Caco-2 (cell line): ENCODE data around the gene PFKP. TPM values are rescaled to one million over a fixed set of nuclear protein-coding genes. Genes with fewer than 3 reads are reported as not detected.

Experiments
- BruUV-seq: library from RNA; stranded (reverse); fragments of 400-500 nt; replicated peaks from 2 replicates; lab custom pipeline; 2021; lab: Mats Ljungman, UMichigan
- CTCF ChIA-PET: fragments of 300-600 bp; sonication (Branson Sonifier 250); formaldehyde crosslinking; loops from one replicate; lab custom pipeline; 2022; ENCODE audit warnings: antibody characterized with exemption; lab: Charles Lee
- POLR2A ChIA-PET: fragments of 300-600 bp; sonication (Branson Sonifier 250); formaldehyde crosslinking; loops from one replicate; lab custom pipeline; 2022; ENCODE audit warnings: antibody characterized with exemption; lab: Charles Lee
- DNase-seq, 2 experiments: peaks; one replicate each; pipeline versions ENCODE4 v3.0.0 to v3.0.0-alpha.2; 2020 to 2022
- H3K27me3 ChIP-seq: replicated peaks from 2 replicates; pipeline ENCODE4 v1.6.0; 2011; ENCODE audit warnings: low read length; ENCODE audit not compliant: control insufficient read depth, insufficient read depth
- H3K36me3 ChIP-seq: 2 replicates; pipeline ENCODE4 v1.5.1; 2011; ENCODE audit warnings: low read length; ENCODE audit not compliant: control insufficient read depth, insufficient read depth
- H3K4me1 ChIP-seq: fragments of 250-450 bp; sonication (Bioruptor Pico); 2 replicates; pipeline ENCODE4 v1.5.1; 2020; ENCODE audit warnings: mild to moderate bottlenecking
- H3K4me3 ChIP-seq: 2 replicates; pipeline ENCODE4 v1.5.1; 2011; ENCODE audit warnings: low read depth, mild to moderate bottlenecking, control low read depth, low read length
- H3K9me3 ChIP-seq: fragments of 250-450 bp; sonication (Bioruptor Pico); 2 replicates; pipeline ENCODE4 v1.5.1; 2020; ENCODE audit warnings: mild to moderate bottlenecking, moderate library complexity
- H3K27ac Mint-ChIP-seq: one replicate; pipeline ENCODE4 v1.8.0; 2022; ENCODE audit warnings: mixed read lengths; ENCODE audit not compliant: unreplicated experiment
- H3K27me3 Mint-ChIP-seq: one replicate; pipeline ENCODE4 v1.8.0; 2022; ENCODE audit warnings: mixed read lengths; ENCODE audit not compliant: insufficient read depth, unreplicated experiment
- H3K36me3 Mint-ChIP-seq: one replicate; pipeline ENCODE4 v1.8.0; 2022; ENCODE audit warnings: mild to moderate bottlenecking, mixed read lengths; ENCODE audit not compliant: insufficient read depth, unreplicated experiment
- H3K4me1 Mint-ChIP-seq: one replicate; pipeline ENCODE4 v1.8.0; 2022; ENCODE audit warnings: low read depth, mixed read lengths; ENCODE audit not compliant: unreplicated experiment
- H3K4me3 Mint-ChIP-seq: one replicate; pipeline ENCODE4 v1.8.0; 2022; ENCODE audit warnings: mild to moderate bottlenecking, moderate library complexity, mixed read lengths; ENCODE audit not compliant: unreplicated experiment
- H3K9me3 Mint-ChIP-seq: one replicate; pipeline ENCODE4 v1.8.0; 2022; ENCODE audit warnings: mixed read lengths; ENCODE audit not compliant: unreplicated experiment
- intact Hi-C: fragments of 100-400 bp; cut with micrococcal nuclease; formaldehyde crosslinking; loops from one replicate; pipeline ENCODE4 v1.10.0; 2022; ENCODE audit not compliant: unreplicated experiment
- total RNA-seq: library from RNA; stranded (reverse); gene quantifications from 2 replicates; pipeline ENCODE4 v1.2.3, GENCODE V29; 2022
- TF ChIP-seq, protein P1 (sequence below), 2 experiments: fragments of 200-600 bp in 1 of 2; IDR thresholded peaks; 1 replicate in 1 of 2; 2 replicates in 1 of 2; pipeline versions ENCODE4 v1.5.1 to v1.8.0; 2011 to 2022; ENCODE audit warnings: antibody characterized with exemption in 1 of 2, control low read depth in 1 of 2, inconsistent platforms in 1 of 2, low read depth in 1 of 2, low read length in 1 of 2, mild to moderate bottlenecking in 1 of 2, moderate library complexity in 1 of 2; ENCODE audit not compliant: insufficient read depth in 1 of 2, severe bottlenecking in 1 of 2, unreplicated experiment in 1 of 2

Gene PFKP
- total RNA-seq, 1 experiment from 2014 or later: 218 TPM

DNA sequence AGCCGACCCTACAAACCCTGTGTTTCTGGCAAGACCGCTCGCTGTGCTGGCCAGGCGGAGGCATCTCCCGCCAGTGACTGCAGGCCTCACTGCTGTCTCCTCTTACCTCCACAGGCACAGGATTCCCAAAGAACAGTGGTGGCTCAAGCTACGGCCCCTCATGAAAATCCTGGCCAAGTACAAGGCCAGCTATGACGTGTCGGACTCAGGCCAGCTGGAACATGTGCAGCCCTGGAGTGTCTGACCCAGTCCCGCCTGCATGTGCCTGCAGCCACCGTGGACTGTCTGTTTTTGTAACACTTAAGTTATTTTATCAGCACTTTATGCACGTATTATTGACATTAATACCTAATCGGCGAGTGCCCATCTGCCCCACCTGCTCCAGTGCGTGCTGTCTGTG lies 69.0 kb downstream of the PFKP start:
- CTCF ChIA-PET: no interaction called here
- Histone ChIP-seq H3K36me3 (peaks cover 16% of the 10 kb centered on the region), H3K9me3 (no peaks in the 10 kb centered on the region), H3K27me3 (no peaks in the 10 kb centered on the region), H3K4me3 (no peak overlapping the region), H3K4me1 (0 out of 2 replicates have a peak, but pooled peaks cover 15% of the 10 kb centered on the region)
- Mint-ChIP-seq H3K27ac (peak overlapping the region; percentile 22), H3K27me3 (no peaks in the 10 kb centered on the region), H3K4me1 (peaks cover 9% of the 10 kb centered on the region), H3K36me3 (peaks cover 100% of the 10 kb centered on the region), H3K9me3 (no peaks in the 10 kb centered on the region), H3K4me3 (no peak overlapping the region)
- intact Hi-C loops: no loop called here
- TF ChIP-seq, protein P1, sequence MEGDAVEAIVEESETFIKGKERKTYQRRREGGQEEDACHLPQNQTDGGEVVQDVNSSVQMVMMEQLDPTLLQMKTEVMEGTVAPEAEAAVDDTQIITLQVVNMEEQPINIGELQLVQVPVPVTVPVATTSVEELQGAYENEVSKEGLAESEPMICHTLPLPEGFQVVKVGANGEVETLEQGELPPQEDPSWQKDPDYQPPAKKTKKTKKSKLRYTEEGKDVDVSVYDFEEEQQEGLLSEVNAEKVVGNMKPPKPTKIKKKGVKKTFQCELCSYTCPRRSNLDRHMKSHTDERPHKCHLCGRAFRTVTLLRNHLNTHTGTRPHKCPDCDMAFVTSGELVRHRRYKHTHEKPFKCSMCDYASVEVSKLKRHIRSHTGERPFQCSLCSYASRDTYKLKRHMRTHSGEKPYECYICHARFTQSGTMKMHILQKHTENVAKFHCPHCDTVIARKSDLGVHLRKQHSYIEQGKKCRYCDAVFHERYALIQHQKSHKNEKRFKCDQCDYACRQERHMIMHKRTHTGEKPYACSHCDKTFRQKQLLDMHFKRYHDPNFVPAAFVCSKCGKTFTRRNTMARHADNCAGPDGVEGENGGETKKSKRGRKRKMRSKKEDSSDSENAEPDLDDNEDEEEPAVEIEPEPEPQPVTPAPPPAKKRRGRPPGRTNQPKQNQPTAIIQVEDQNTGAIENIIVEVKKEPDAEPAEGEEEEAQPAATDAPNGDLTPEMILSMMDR (IDR thresholded peaks at IDR 0.05; ENCODE audit: insufficient read depth in 1 of 2, low read depth in 1 of 2, low read length in 1 of 2, severe bottlenecking in 1 of 2, unreplicated experiment in 1 of 2): no peak
- POLR2A ChIA-PET: no interaction called here
- DNase-seq: no peak
- no TSS peak for BruUV-seq

DNA sequence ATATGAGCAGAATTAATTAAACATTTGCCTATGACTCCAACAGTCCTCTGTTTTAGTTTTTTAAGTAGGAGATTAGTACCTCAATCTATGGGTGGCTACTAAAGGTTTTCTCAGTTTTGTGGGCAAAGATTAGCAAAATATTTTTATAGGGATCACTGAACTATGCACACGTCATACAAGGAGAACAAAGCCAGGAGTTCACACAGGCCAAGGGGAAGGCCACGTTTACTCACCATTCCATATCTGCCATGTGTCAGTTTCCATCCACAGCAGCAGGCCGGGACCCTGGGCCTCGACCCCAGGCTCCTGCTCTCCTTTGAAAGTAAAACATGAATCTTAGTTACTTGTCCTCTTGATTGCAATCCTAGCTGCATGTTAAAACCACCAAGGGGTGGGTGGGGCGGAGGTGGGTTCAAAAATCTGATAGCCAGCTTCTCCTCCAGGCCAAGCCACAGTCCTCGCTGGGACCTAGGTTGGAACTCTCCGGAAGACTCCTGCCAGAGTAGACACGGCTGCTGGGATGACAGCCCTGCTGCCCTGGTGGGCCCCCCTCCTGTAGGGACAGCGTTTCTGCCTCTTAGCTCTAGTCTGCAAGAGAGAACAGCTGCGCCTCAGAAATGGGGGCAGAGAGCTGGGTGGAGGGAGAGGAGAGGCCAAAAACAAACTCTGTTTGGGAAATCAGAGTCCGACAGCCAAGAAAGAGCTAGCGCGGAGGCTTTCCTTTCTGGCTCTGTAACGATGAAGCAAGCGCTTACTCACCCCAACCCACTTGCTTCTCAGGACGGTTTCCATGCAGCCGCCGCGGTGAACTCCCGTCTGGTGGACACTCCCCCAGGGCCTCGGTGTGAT lies 69.6 kb downstream of the PFKP start:
- CTCF ChIA-PET: no interaction called here
- H3K36me3 Mint-ChIP-seq: peaks cover 98% of the 10 kb centered on the region

GRCh38 chr10:3137958-3138726 lies 70.8 kb downstream of the PFKP start:
- Histone ChIP-seq H3K4me1 (0 out of 2 replicates have a peak, but pooled peaks cover 11% of the 10 kb centered on the region), H3K9me3 (no peaks in the 10 kb centered on the region), H3K36me3 (peaks cover 15% of the 10 kb centered on the region), H3K4me3 (no peak overlapping the region), H3K27me3 (no peaks in the 10 kb centered on the region)
- Mint-ChIP-seq H3K36me3 (peaks cover 98% of the 10 kb centered on the region), H3K4me1 (peaks cover 9% of the 10 kb centered on the region), H3K27me3 (no peaks in the 10 kb centered on the region), H3K27ac (peak overlapping the region; percentile 63), H3K4me3 (no peak overlapping the region), H3K9me3 (no peaks in the 10 kb centered on the region)
- TF ChIP-seq, protein P1 (IDR thresholded peaks at IDR 0.05; ENCODE audit: insufficient read depth in 1 of 2, low read depth in 1 of 2, low read length in 1 of 2, severe bottlenecking in 1 of 2, unreplicated experiment in 1 of 2): no peak
- intact Hi-C loops: no loop called here
- CTCF ChIA-PET: no interaction called here
- BruUV-seq: no TSS peak
- POLR2A ChIA-PET: interaction anchor here (0.6 kb wide), 1 partner anchor 24 kb away, joined by 4 read pairs; no protein-coding TSS in a partner anchor
- no peak for DNase-seq

More for the DNA sequence above, 69.6 kb downstream of the PFKP start:
- 0 out of 2 replicates have a peak, but pooled peaks cover 11% of the 10 kb centered on the region for H3K4me1 ChIP-seq
- H3K4me3 ChIP-seq: no peak overlapping the region
- DNase-seq: no peak
- H3K36me3 ChIP-seq: peaks cover 14% of the 10 kb centered on the region
- no peaks in the 10 kb centered on the region for H3K27me3 Mint-ChIP-seq
- H3K4me3 Mint-ChIP-seq: no peak overlapping the region
- TF ChIP-seq, protein P1 (IDR thresholded peaks at IDR 0.05; ENCODE audit: insufficient read depth in 1 of 2, low read depth in 1 of 2, low read length in 1 of 2, severe bottlenecking in 1 of 2, unreplicated experiment in 1 of 2): no peak
- H3K4me1 Mint-ChIP-seq: peaks cover 9% of the 10 kb centered on the region
- H3K9me3 Mint-ChIP-seq: no peaks in the 10 kb centered on the region
- H3K9me3 ChIP-seq: no peaks in the 10 kb centered on the region
- intact Hi-C loops: no loop called here
- no TSS peak for BruUV-seq
- POLR2A ChIA-PET: no interaction called here
- no peaks in the 10 kb centered on the region for H3K27me3 ChIP-seq
- H3K27ac Mint-ChIP-seq: peak overlapping the region; percentile 22
